HG03432 (cell line): ENCODE results near the gene DNAJC18.
"Not testable (repeated sequence)": the region's sequence is repeated elsewhere in the genome, so short reads cannot be mapped to it uniquely, and the experiment has no call there.

Experiments
- ATAC-seq: cut with Tn5 transposase; IDR thresholded peaks from one replicate; pipeline ENCODE4 v1.9.1; 2021; ENCODE audit warnings: mild to moderate bottlenecking, moderate library complexity; ENCODE audit not compliant: unreplicated experiment

The DNAJC18 gene

DNA sequence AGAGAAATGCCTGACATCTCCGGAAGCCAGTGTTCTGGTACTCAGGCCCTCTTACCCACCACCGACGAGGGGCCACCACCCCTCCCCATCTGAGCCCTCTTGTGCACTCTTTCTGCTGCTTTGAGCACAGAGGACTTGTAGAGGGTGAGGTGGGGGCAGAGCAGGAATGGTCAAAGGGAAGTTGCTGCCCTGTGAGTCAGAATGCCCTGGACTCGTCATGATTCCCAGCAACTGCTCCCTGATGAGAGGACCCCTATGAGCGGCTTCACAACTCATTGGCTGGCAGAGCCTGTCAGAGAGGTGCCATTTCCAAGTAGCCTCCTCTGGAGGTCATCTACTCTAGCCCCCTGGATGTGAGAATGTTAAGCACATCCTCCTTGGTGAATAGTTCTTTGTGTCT lies 22.4 kb upstream of the DNAJC18 start:
- ATAC-seq, result no peak

DNA sequence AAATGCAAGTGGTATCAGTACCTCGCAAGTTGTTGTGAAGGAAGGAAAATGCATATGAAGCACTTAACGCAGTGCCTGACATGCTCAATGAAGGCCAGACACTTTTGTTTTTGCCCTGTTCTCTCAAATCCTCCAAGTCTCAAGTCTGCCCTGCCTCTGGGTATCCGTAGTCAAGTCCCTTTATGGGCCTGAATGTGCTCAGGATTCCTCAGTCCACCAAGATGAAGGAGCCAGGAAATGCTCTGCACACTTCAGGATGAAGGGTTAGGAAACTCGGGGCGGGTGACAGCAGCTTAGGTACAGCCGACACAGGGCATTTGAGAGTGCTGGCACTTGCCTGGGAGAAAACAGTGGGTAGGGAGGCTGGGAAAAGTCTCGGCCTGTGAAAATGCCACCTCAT lies 21.9 kb upstream of the DNAJC18 start:
- ATAC-seq, result no peak

DNA sequence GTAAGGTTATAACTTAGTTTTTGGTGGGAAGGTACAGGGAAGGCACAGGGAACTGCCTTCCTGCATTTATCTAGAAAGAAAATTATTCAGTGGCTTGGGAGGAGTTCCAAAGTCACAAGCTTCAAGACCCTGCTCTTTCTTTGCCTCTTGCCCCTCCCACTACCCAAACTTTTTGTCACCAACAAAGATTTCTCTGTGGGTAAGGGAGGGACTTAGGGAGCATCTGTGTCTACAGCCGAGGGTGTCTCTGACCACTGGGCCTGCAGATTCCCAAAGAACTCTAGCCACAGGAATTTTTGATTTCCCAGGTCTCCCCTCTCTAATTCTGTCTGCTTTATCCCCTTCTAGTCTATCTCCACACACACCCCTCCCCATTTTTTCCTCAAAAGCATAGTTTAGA lies 21.1 kb upstream of the DNAJC18 start:
- no peak for ATAC-seq

DNA sequence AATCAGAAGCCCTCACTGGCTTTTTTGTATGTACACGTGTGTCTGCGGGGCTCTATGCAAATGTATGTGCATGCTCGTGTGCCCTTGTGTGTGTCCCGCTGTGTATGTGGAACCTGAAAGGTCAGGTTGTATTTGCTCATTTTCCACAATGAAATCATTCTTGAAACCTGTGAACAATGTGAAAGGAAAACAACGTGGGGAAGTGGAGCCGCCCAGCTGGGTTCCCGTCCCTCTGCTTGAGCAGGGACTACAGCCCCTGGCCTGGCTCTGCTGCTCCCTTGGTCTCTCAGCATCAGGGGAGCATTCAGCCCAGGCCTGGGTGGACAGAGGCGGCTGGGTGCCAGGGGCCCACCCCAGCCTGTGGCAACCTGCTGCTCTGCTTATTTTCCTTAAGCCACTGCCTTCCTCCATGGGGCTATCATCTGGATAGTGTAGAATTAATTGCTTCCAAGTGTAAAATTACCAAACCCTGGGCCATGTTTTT lies 20.2 kb upstream of the DNAJC18 start:
- no peak for ATAC-seq

DNA sequence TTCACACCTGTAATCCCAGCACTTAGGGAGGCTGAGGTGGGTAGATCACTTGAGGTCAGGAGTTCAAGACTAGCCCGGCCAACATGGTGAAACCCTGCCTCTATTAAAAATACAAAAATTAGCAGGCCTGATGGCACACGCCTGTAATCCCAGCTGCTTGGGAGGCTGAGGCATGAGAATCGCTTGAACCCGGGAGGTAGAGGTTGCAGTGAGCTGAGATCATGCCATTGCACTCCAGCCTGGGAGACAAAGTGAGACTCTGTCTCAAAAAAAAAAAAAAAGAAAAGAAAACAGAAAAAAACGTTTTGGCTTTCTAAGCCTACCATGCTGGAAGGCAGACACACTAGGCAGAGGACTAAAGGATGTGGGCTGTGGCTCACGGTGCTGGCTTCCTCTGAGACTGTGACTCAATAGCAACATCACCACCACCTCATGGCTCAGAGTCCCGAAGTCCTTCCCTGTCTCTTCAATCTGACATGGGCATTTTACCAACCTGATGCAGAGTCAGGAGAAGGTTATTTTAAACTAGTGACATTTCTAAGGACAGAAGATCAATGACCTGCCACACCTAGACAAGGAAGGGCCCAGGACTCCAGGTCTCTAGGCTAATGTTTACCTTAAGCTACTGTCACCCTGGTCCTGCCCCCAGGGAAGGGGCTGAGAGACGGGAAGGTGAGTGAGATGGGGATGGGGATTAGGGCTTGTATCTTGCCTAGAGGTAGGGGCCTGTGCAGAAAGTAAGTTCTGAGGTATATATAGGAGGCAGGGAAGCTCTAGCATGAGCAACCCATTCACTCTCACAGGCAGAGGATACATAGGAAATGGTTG lies 19.5 kb upstream of the DNAJC18 start:
- ATAC-seq, result peak; percentile 75

DNA sequence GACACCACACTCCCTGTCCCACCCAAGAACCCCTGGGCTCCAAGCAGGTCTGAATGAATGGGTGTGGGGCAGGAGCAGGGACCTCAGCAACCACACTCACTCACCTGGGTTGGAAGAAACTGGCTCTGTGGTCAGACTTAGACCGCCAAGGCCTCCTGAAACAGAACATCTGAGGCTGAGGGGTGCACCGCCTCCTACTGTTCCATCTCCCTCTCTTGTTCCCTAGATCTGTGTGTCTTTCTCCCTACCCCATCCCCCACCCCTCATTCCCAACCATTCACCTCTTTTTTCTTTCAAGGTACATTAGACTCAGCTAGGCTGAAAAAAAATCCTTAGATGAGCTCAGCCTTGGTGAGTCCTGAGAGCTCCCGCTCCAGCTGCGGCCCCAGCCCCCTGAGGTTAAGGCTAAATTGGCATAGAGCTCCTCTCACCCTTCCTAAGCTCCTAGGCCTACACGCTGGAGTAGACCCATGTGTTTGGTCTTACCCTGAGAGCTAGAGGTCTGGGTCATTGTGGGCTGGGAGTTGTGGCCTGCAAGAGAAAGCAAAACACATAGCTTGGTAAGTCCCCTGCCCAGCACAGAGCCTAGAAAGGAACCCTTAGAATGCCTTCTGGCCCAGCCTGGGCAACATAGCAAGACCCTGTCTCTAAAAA lies 18.5 kb upstream of the DNAJC18 start:
- no peak for ATAC-seq

DNA sequence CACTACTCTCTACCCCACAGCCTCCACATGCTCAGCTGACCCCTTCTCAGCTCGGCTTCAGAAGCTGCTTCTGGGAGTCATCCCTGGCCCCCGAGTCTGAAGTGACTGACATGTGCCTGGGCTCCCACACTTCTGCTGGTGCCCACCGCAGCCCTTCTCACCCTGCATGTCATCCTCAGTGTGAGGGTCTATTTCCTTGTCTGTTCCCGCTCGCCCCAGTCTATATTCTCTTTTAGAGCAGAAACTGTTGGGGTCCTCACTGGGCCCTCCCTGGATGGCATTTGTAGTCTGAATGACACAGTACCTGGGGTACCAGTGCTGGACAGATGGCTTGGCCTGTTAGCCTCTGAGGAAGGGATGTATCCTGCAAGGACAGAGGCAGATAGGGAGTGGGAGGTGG lies 17.9 kb upstream of the DNAJC18 start:
- no peak for ATAC-seq

DNA sequence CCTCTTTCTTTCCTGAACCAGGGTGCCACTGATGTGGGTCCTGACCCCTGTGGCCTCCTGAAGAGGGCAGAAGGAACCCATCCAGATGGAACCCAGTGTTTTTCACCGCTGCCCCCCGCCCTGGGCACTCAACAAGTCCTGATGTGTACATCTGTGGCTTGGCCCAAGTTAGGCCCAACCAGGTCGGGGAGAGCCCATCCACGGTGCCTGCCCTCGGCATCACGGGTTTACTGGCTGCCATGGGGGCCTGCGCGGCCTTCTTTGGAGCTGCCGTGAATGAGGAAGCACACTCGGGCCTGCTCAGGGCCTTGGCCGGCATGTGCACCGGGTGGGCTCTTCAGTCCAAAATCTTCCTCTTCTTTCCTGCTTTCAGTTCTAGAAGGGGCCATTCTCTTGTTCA lies 17.5 kb upstream of the DNAJC18 start:
- ATAC-seq, result no peak

DNA sequence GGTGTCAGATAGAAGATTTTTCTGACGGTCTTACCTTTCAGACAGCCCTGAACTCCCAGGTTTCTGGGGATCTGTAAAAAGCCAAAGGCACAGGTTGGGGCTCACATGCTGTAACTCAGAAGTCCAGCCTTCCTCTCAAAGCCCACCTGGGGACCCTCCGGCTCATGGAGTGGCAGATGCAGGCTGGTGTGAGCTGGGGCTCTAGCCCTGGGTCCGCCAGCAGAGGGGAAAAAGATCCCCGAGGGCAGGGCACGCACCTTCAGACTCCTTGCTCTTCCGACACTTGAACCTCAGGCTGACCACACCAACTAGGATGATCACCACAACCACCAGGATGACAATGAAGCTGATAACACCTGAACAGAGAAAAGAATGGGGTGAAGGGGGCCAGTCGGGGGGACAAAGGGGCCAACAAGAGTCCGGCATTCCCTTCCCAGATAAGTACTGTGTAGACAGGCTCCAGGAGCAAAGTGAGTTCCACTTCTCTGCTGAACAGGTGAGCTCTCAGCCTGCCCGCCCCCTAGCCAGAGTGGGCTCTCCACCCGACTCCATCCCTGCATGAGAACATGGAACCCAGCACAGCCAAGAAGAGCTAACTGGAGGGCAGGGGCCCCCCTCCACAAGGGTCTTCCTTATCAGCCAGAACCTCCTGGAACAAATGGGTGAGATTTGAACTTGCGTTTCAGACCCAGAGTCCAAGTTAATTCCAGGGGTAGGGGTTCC lies 15.4 kb upstream of the DNAJC18 start:
- no peak for ATAC-seq

DNA sequence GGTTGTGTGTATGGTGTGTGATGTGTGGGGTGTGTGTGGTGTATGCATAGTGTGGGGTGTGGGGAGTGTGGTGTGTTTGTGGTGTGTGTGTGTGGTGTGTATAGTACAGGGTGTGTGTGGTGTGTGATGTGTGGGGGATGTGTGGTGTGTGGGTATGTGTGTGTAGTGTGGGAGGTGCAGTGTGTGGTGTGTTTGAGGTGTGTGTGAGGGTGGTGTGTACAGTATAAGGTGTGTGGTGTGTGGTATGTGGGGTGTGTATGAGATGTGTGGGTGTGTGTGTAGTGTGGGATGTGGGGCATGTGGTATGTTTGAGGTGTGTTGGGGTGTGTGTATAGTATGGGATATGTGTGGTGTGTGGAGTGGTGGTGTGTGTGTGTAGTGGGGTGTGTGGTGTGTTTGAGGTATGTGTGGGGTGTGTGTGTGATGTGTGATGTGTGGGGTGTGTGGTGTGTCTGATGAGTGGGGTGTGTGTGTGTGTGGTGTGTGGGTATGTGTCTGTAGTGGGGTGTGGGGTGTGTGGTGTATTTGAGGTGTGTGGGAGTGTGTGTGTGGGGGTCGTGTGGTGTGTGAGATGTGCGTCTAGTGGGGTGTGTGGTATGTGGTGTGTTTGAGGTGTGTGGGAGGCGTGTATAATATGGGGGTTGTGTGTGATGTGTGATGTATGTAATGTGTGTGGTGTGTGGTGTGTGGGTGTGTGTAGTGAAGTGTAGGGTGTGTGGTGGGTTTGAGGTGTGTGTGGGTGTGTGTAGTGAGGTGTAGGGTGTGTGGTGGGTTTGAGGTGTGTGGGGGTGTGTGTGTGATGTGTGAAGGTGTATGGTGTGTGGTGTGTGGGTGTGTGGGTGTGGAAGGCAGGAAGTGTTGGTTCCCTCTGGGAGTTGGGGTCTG lies 14.6 kb upstream of the DNAJC18 start:
- ATAC-seq, result no peak

DNA sequence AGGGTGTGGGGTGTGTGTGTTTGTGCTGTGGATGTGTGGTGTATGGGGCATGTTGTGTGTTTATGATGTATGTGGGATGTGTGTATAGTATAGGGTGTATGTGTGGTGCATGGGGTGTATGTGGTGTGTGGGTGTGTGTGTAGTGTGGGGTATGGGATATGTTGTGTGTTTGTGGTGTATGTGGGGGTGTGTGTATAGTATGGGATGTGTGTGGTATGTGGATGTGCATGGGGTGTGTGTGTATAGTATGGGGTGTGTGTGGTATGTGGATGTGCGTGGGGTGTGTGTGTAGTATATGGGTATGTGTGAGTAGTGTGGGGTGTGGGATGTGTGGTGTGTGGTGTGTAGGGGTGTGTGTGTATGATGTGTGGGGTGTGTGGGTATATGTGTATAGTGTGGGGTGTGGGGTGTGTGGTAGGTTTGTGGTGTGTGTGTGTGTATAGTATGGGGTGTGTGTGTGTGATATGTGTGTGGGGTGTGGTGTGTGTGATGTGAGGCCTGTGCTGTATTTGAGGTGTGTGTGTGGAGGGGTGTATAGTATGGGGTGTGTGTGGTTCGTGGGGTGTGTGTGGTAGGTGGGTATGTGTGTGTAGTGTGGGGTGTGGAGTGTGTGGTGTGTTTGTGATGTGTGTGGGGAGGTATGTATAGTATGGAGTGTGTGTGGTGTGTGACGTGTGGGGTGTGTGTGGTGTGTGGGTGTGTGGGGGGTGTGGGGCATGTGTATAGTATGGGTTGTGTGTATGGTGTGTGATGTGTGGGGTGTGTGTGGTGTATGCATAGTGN lies 12.7 kb upstream of the DNAJC18 start:
- ATAC-seq, result no peak

DNA sequence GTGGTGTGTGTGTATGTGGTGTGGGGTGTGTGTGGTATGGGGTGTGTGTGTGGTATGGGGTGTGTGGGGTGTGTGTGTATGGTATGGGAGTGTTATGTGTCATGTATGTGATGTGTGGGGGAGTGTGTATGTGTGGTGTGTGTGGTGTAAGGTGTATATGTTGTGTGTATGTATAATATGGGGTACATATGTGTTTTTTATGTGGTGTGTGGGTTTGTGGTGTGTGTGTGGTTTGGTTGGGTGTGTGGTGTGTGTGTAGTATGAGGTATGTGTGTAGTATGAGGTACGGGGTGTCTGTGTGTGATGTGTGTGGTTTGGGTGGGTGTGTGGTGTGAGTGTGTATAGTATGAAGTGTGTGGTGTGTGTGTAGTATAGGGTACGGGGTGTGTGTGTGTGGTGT lies 11.9 kb upstream of the DNAJC18 start:
- ATAC-seq, result no peak

DNA sequence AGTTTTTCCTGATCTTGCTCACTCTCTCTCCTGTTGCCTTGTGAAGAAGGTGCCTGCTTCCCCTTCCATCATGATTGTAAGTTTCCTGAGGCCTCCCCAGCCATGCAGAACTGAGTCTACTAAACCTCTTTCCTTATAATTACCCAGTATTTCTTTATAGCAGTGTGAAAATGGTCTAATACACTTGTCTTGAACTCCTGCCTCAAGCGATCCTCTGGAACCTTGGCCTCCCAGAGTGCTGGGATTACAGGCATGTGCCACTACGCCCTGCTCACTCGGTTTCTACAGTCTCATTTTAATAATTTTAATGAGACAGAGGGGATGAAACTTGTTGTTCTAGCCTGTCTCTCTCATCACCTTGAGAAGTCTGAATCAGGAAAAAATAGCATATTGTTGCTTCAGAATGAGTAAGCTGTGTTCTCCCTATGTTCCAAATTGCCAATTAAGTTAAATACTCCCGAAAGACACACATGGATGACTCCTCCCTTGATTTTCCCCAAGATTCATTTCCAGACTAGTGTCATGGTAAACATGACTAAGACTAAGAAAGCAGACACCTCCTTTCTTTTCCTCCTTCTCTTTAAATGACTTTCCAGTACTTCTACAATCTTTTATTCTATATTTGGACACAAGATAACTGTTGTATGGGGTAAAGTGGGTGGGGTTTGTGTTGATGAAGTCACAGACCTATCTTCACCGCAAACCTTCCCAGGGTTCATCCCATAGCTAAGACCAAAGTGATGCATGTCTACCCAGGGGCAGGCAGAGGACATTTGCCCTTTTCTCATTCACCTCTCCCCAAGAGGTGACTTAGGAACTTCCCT lies 7.8 kb upstream of the DNAJC18 start:
- ATAC-seq, result peak; percentile 72

DNA sequence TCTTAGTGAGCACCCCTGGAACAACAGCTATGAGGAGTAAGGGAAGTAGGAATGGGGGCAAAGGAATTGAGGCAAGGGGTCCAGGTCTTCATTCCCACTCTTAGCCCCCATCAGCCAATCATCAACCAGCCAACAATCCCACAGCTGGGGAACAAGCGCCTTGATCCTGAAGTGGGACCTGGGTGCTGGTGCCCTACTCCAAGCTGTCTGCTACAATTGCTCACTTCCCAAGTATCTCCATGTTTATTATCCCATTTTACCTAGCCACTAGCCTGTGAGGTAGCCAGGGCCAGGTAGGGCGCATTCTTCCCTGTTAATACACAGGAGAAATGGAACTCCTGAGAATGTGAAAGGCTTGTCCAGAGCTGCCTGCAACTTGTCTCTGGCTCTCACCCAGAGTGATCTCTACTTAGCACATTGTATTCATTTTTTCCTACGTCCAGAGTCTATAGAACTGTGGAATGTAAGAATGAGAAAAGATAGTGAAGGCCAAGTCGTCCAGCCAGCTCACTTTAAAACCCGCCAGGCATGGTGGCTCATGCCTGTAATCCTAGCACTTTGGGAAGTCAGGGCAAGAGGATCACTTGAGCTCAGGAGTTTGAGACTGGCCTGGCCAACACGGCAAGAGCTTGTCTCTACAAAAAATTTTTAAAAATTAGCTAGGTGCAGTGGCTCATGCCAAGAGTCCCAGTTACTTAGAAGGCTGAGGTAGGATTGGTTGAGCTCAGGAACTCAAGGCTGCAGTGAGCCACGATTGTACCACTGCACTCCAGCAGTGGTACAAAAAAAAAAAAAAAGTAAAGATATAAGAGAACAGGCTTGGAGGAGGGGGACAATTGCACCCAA lies 6.2 kb upstream of the DNAJC18 start:
- no peak for ATAC-seq

DNA sequence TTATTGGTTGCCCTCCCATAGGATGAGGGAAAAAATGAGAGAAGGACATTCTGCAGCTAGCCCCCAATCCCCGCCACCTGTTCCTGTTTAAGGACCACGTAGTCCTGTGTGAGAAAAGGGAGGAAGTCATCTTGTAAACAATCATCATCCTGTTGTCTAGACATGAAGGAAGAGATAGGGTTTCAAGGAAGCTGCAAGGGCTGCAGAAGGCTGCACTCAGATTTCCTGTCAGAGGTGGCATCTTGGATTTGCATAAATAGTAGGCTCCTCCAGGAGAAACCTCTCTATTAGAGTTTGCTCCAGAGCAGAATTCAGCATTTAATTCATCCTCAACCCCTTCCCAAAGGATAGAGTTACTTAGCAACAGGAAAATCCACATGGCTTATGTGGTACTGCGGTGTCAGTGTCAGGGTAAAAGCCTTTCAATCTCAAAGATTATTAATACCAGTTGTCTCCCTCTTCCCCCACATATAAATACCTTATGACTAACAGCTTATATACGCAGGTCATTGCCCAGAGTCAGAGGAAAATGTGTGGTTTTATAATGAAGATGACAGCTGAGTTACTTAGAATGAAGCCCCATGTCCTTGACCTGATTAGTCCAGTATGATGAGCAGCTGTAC lies 4.6 kb upstream of the DNAJC18 start:
- ATAC-seq, result no peak

DNA sequence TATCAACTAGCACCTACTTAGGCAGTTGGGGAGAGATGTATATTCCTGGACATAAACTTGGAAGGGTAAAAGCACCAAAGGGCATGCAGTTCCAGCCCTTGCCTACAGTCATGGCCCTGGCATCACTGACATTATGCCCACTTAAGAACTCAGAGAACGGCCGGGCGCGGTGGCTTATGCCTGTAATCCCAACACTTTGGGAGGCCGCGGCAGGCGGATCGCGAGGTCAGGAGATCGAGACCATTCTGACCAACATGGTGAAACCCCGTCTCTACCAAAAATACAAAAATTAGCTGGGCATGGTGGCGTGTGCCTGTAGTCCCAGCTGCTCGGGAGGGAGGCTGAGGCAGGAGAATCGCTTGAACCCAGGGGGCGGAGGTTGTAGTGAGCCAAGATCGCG lies 1.1 kb upstream of the DNAJC18 start:
- ATAC-seq, result not testable (repeated sequence)

DNA sequence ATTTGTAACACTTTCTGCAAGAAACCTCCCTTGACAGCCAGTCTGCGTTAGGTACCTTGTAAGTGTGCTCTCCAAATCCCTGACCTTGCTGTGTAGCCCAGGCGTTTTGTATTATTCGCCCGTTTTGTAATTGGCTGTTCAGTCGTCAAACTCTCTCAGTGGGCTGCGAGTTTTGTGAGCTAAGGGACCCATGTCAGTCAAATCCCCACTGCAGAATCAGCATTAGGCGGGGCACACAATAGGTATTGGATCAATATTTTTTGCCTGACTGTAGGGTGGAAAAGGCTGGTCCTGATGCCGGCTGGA lies 665 bp downstream of the DNAJC18 start:
- ATAC-seq, result no peak

DNA sequence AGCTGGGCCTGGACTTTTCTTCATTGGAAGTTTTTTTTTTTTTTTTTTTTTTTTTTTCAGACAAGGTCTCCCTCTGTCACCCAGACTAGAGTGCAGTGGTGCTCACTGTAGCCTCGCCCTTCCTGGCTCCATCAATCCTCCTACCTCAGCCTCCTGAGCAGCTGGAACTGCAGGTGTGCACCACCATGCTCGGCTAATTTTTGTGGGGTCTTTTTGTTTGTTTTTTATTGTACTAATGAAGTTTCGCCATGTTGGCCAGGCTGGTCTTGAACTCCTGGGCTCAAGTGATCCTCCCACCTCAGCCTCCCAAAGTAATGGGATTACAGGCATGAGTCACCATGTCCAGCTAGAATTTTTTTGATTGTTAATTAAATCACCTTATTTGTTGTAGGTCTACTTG lies 3.6 kb downstream of the DNAJC18 start:
- no peak for ATAC-seq
